ENCODE data around the gene LRRC23. TPM values are rescaled to one million over a fixed set of nuclear protein-coding genes. Genes with fewer than 3 reads are reported as not detected.

The LRRC23 gene
- polyA plus RNA-seq, 1 of the 3 experiments (the other 2 are of a cell fraction): 11.9 TPM

GRCh38 chr12:6960593-6961277 is 56.1 kb downstream of the LRRC23 start:
- 94% methylated on average over 12 of the region's 13 CpGs for WGBS (ENCODE audit: low lambda C conversion rate)
- Histone ChIP-seq H3K4me3 (ENCODE audit: low read depth in 2 of 2, low read length in 1 of 2) (no peak overlapping the region), H3K9me2 (no peaks in the 10 kb centered on the region), H3K36me3 (replicated peaks in 1 of 2; ENCODE audit: control insufficient read depth in 1 of 2, insufficient read depth in 2 of 2, low read length in 1 of 2) (peaks cover 4 to 15% of the 10 kb centered on the region in 2 experiments), H3K27ac (ENCODE audit: low read depth in 2 of 2, low read length in 1 of 2) (no peak overlapping the region), H4K20me1 (ENCODE audit: insufficient read depth) (no peaks in the 10 kb centered on the region), H3K79me2 (ENCODE audit: insufficient read depth) (no peaks in the 10 kb centered on the region), H2AFZ (ENCODE audit: low read depth) (0 out of 2 replicates have a peak overlapping the region, but pooled peaks have one; percentile 86), H3K4me1 (ENCODE audit: control insufficient read depth in 1 of 2, insufficient read depth in 2 of 2, low read depth in 1 of 2, low read length in 1 of 2) (peaks cover 0 to 8% of the 10 kb centered on the region in 2 experiments; a peak in 2 of 4 replicates), H3K4me2 (no peak overlapping the region), H3K27me3 (ENCODE audit: insufficient read depth) (no peaks in the 10 kb centered on the region), H3K9ac (no peak overlapping the region), H3F3A (replicated peaks; ENCODE audit: insufficient read depth) (peaks cover 15% of the 10 kb centered on the region), H3K9me3 (no peaks in the 10 kb centered on the region)
- DNase-seq: peak; percentile 38
- TF ChIP-seq RXRA (IDR thresholded peaks at IDR 0.05; ENCODE audit: borderline replicate concordance, low read depth) (no peak), NRF1 (IDR thresholded peaks at IDR 0.05; ENCODE audit: low read depth, low read length) (no peak), CTCF (IDR thresholded peaks at IDR 0.05) (peak; percentile 19; the same call in 1 of the 2 replicates), CHD2 (IDR thresholded peaks at IDR 0.05; ENCODE audit: low read length, partially characterized antibody) (no peak), IRF3 (IDR thresholded peaks at IDR 0.05; ENCODE audit: low read depth, low read length) (no peak), ZBTB33 (IDR thresholded peaks at IDR 0.05; ENCODE audit: borderline replicate concordance, low read depth) (no peak), TAF1 (IDR thresholded peaks at IDR 0.05; ENCODE audit: borderline replicate concordance, low read depth, low read length) (no peak), YY1 (IDR thresholded peaks at IDR 0.05; ENCODE audit: low read depth) (no peak), SMC3 (IDR thresholded peaks at IDR 0.05; ENCODE audit: low read depth, low read length) (no peak), RAD21 (IDR thresholded peaks at IDR 0.05; ENCODE audit: low read length) (peak; percentile 39; the same call in 1 of the 2 replicates), RCOR1 (IDR thresholded peaks at IDR 0.05; ENCODE audit: low read length) (no peak), SIN3A (IDR thresholded peaks at IDR 0.05; ENCODE audit: borderline replicate concordance, low read depth, low read length) (no peak), FOXM1 (IDR thresholded peaks at IDR 0.05; ENCODE audit: low read depth) (no peak), POLR2AphosphoS5 (IDR thresholded peaks at IDR 0.05; ENCODE audit: low read depth, low read length) (no peak), TEAD4 (IDR thresholded peaks at IDR 0.05; ENCODE audit: borderline replicate concordance, insufficient read depth) (no peak), MEF2A (IDR thresholded peaks at IDR 0.05; ENCODE audit: borderline replicate concordance, low read depth) (no peak), MAX (IDR thresholded peaks at IDR 0.05; ENCODE audit: low read depth) (no peak), EZH2phosphoT487 (IDR thresholded peaks at IDR 0.05; ENCODE audit: borderline replicate concordance, low read depth) (no peak)
- POLR2A ChIA-PET: interaction anchor here (0.7 to 6.8 kb wide), 3 partner anchors 15 to 39 kb away, joined by 3 to 62 read pairs (median 3); partner anchors contain the start of genes C12orf57 and RNU7-1
- CTCF ChIA-PET: interaction anchor here (0.7 to 8.0 kb wide), 7 partner anchors 9 to 153 kb away, joined by 3 to 114 read pairs (median 4); partner anchors contain the start of genes C12orf57 and RNU7-1
